KMS-11 (cell line): ENCODE results near the gene CCDC7.
"Not testable (repeated sequence)": the region's sequence is repeated elsewhere in the genome, so short reads cannot be mapped to it uniquely, and the experiment has no call there.

Experiments used
- H2AFZ ChIP-seq: fragments of 200-600 bp; sonication (generic); 2 replicates; pipeline ENCODE4 v1.6.1; 2016; ENCODE audit warnings: antibody characterized with exemption, mixed run types, low read depth
- H3K27ac ChIP-seq: fragments of 200-600 bp; sonication (generic); 2 replicates; pipeline ENCODE4 v1.6.1; 2016; ENCODE audit warnings: mild to moderate bottlenecking, mixed run types
- H3K27me3 ChIP-seq: fragments of 200-600 bp; sonication (generic); 2 replicates; pipeline ENCODE4 v1.6.1; 2017; ENCODE audit warnings: mild to moderate bottlenecking, low read depth, mixed run types, moderate library complexity; ENCODE audit not compliant: insufficient read depth
- H3K36me3 ChIP-seq: fragments of 200-600 bp; sonication (generic); 2 replicates; pipeline ENCODE4 v1.6.1; 2017; ENCODE audit warnings: mild to moderate bottlenecking, mixed run types; ENCODE audit not compliant: insufficient read depth
- H3K4me1 ChIP-seq: fragments of 200-600 bp; sonication (generic); 2 replicates; pipeline ENCODE4 v1.6.1; 2016; ENCODE audit warnings: mild to moderate bottlenecking, low read depth, mixed run types; ENCODE audit not compliant: poor library complexity, severe bottlenecking
- H3K4me2 ChIP-seq: fragments of 200-600 bp; sonication (generic); 2 replicates; pipeline ENCODE4 v1.7.0; 2016; ENCODE audit warnings: mild to moderate bottlenecking, mixed run types
- H3K4me3 ChIP-seq: fragments of 200-600 bp; sonication (generic); IDR thresholded peaks from 2 replicates; pipeline ENCODE4 v1.6.1; 2017; ENCODE audit warnings: low read depth, low read length, mixed read lengths; ENCODE audit not compliant: insufficient read depth
- H3K79me2 ChIP-seq: fragments of 200-600 bp; sonication (generic); 2 replicates; pipeline ENCODE4 v1.6.1; 2016; ENCODE audit warnings: low read depth, mixed run types; ENCODE audit not compliant: insufficient read depth
- H3K9ac ChIP-seq: fragments of 200-600 bp; sonication (generic); 2 replicates; pipeline ENCODE4 v1.6.1; 2016; ENCODE audit warnings: mild to moderate bottlenecking, mixed run types
- H4K20me1 ChIP-seq: fragments of 200-600 bp; sonication (generic); 2 replicates; pipeline ENCODE4 v1.6.1; 2016; ENCODE audit warnings: mild to moderate bottlenecking, mixed run types; ENCODE audit not compliant: insufficient read depth
- TF ChIP-seq, protein P1 (sequence below): fragments of 200-600 bp; sonication (generic); conservative IDR thresholded peaks from 2 replicates; pipeline ENCODE4 v1.6.1; 2017; ENCODE audit warnings: low read depth, mild to moderate bottlenecking, antibody characterized with exemption, low read length, moderate library complexity, mixed read lengths

The CCDC7 gene

DNA sequence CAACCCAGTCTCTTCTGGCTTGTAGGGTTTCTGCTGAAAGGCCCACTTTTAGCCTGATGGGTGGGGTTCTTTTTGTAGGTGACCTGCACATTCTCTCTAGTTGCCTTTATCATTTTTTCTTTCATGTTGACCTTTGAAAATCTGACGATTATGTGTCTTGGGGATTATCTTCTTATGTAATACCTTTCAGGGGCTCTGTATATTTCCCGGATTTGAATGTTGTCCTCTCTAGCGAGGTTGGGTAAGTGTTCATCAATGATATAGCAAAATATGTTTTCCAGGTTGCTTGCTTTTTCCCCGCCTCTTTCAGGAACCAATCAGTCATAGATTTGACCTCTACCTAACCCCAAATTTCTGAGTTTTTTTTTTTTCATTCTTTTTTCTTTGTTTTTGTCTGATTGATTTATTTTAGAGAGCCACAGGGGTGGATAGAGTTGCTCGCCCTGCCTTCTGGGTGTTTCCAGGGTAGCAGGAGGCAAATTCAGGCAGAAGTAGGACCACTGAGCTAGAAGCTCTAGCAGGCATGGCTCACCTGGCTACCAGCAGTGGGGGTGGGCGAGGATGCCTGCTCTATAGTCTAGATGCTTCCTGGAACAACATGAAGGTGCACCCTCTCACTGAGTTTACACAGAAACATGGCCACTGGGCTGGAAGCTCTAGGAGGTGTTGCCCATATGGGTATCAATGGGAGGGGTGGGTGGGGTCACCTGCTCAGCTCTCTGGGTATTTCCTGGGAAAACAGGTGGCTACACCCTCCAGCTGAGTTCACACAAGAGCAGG lies 94.9 kb downstream of the CCDC7 start:
- no peaks in the 10 kb centered on the region for H3K36me3 ChIP-seq
- H3K27me3 ChIP-seq = no peaks in the 10 kb centered on the region
- TF ChIP-seq, protein P1, sequence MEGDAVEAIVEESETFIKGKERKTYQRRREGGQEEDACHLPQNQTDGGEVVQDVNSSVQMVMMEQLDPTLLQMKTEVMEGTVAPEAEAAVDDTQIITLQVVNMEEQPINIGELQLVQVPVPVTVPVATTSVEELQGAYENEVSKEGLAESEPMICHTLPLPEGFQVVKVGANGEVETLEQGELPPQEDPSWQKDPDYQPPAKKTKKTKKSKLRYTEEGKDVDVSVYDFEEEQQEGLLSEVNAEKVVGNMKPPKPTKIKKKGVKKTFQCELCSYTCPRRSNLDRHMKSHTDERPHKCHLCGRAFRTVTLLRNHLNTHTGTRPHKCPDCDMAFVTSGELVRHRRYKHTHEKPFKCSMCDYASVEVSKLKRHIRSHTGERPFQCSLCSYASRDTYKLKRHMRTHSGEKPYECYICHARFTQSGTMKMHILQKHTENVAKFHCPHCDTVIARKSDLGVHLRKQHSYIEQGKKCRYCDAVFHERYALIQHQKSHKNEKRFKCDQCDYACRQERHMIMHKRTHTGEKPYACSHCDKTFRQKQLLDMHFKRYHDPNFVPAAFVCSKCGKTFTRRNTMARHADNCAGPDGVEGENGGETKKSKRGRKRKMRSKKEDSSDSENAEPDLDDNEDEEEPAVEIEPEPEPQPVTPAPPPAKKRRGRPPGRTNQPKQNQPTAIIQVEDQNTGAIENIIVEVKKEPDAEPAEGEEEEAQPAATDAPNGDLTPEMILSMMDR = no peak
- H3K27ac ChIP-seq = no peak overlapping the region
- no peaks in the 10 kb centered on the region for H3K4me1 ChIP-seq
- no peak overlapping the region for H3K4me2 ChIP-seq
- no peaks in the 10 kb centered on the region for H4K20me1 ChIP-seq
- no peak overlapping the region for H2AFZ ChIP-seq
- H3K79me2 ChIP-seq = no peaks in the 10 kb centered on the region
- no peak overlapping the region for H3K9ac ChIP-seq
- no peak overlapping the region for H3K4me3 ChIP-seq

DNA sequence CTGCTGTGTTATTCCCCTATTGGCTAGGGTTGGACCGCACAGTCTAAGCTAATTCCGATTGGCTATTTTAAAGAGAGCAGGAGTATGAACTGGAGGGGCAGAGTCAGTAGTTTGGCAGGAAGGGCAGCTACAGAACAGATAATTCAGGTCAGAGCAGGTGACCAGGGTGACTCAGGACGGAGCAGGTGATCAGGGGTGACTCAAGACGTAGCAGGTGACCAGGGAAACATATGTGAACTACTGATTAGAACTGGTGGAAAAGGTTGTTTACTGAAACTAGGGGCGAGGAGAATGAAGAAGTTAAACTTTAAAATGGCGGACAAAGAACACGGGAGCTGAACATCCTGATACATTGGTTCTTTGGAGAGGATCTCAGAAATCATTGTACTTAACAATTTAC lies 102.3 kb downstream of the CCDC7 start:
- H3K4me3 ChIP-seq = no peak overlapping the region
- H3K27me3 ChIP-seq = no peaks in the 10 kb centered on the region
- H3K9ac ChIP-seq = no peak overlapping the region
- H3K4me1 ChIP-seq = no peaks in the 10 kb centered on the region
- H3K79me2 ChIP-seq = no peaks in the 10 kb centered on the region
- TF ChIP-seq, protein P1 = no peak
- H3K36me3 ChIP-seq = no peaks in the 10 kb centered on the region
- no peak overlapping the region for H3K27ac ChIP-seq
- H2AFZ ChIP-seq = no peak overlapping the region
- H4K20me1 ChIP-seq = no peaks in the 10 kb centered on the region
- H3K4me2 ChIP-seq = no peak overlapping the region

DNA sequence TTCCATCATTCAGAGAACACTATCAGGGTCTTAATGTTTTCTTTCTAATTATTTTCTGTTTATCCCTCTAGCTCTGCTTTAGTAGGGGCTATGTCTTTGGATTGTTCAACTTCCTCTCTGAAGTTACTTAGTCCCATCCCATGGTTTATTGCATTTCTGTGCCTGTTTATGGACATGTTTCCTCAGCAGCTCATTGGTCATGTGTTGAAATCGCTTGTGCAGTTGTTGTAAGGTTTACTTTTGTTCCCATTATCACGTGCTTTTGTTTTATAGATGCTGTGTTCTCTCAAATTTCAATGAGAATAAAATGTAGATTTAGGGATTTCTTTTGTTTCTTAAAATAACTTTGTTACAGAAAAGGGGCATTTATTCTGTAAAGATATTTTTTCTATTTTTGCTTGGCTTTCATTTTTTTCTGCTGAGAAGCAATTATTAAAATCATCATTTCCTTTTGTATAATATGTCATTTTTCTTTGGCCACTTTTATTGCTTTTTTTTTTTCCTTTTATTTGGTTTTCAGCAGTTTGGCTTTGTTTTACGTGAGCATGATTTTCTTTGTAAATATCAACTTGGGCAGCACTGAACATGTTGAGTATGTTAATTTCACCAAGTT lies 110.9 kb downstream of the CCDC7 start:
- TF ChIP-seq, protein P1 = no peak
- no peak overlapping the region for H3K27ac ChIP-seq
- no peaks in the 10 kb centered on the region for H3K4me1 ChIP-seq
- H4K20me1 ChIP-seq = no peaks in the 10 kb centered on the region
- no peaks in the 10 kb centered on the region for H3K27me3 ChIP-seq
- H3K4me3 ChIP-seq = no peak overlapping the region
- H3K79me2 ChIP-seq = no peaks in the 10 kb centered on the region
- no peak overlapping the region for H3K4me2 ChIP-seq
- no peak overlapping the region for H2AFZ ChIP-seq
- no peak overlapping the region for H3K9ac ChIP-seq
- H3K36me3 ChIP-seq = no peaks in the 10 kb centered on the region

DNA sequence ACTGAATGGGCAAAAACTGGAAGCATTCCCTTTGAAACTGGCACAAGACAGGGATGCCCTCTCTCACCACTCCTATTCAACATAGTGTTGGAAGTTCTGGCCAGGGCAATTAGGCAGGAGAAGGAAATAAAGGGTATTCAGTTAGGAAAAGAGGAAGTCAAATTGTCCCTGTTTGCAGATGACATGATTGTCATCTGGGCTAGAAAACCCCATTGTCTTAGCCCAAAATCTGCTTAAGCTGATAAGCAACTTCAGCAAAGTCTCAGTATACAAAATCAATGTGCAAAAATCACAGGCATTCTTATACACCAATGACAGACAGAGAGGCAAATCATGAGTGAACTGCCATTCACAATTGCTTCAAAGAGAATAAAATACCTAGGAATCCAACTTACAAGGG lies 116.8 kb downstream of the CCDC7 start:
- H3K27ac ChIP-seq, H3K27me3 ChIP-seq, H4K20me1 ChIP-seq, H3K4me3 ChIP-seq, H3K36me3 ChIP-seq, H3K9ac ChIP-seq, H3K4me1 ChIP-seq, H3K79me2 ChIP-seq, H2AFZ ChIP-seq, H3K4me2 ChIP-seq: not testable (repeated sequence)

DNA sequence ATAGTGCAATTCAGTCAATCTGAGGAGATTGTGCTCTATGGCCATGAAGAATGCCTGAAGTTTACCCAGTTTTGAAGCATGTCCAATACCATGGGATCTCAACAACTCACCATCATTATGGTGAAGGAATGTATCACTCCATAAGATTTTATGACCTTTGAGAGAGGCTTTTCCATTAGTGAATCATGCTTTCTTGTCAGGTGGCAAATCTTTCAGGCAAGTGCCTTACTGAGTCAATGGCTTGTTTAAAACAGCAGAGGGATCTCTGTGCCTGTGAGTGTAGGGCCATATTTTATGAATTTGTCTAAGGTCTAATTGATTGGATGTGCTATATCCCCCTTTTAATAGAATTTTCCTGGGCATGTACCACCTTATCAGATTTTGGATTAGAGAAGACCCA lies 131.5 kb downstream of the CCDC7 start:
- Histone ChIP-seq H3K4me2 (no peak overlapping the region), H3K36me3 (no peaks in the 10 kb centered on the region), H2AFZ (no peak overlapping the region), H3K4me3 (no peak overlapping the region), H3K27ac (no peak overlapping the region), H3K9ac (no peak overlapping the region), H3K79me2 (no peaks in the 10 kb centered on the region), H4K20me1 (no peaks in the 10 kb centered on the region), H3K27me3 (no peaks in the 10 kb centered on the region), H3K4me1 (peaks cover 3% of the 10 kb centered on the region)
- TF ChIP-seq, protein P1 = no peak
